Measurements from ENCODE around the gene NUP210.

NUP210 gene

GRCh38 chr3:13358051-13358450, 62.1 kb downstream of the NUP210 start:
- Histone ChIP-seq H3K27ac (no peak overlapping the region), H3K9me3 (ENCODE audit: low read depth, low read length) (no peaks in the 10 kb centered on the region), H3K36me3 (ENCODE audit: insufficient read depth, low read length) (no peaks in the 10 kb centered on the region), H3K4me3 (no peak overlapping the region), H3K9ac (ENCODE audit: insufficient read length) (no peak overlapping the region)
- no peak for DNase-seq (ENCODE audit: low read depth, low spot score)
- TF ChIP-seq POLR2AphosphoS5 (IDR thresholded peaks at IDR 0.05; ENCODE audit: borderline replicate concordance, low read depth, low read length) (no peak), FOXP2 (optimal IDR thresholded peaks at IDR 0.05; ENCODE audit: control extremely low read depth, extremely low read length, insufficient read depth) (no peak), EZH2 (IDR thresholded peaks at IDR 0.05) (no peak)

- no peaks in the 10 kb centered on the region for H3K36me3 ChIP-seq (ENCODE audit: insufficient read depth, low read length)
- no peak overlapping the region for H3K4me3 ChIP-seq
- no peak for TF ChIP-seq POLR2AphosphoS5 (IDR thresholded peaks at IDR 0.05; ENCODE audit: borderline replicate concordance, low read depth, low read length)
- TF ChIP-seq EZH2 (IDR thresholded peaks at IDR 0.05) = no peak
- no peak for TF ChIP-seq FOXP2 (optimal IDR thresholded peaks at IDR 0.05; ENCODE audit: control extremely low read depth, extremely low read length, insufficient read depth)
- H3K9ac ChIP-seq (ENCODE audit: insufficient read length) = no peak overlapping the region
- H3K9me3 ChIP-seq (ENCODE audit: low read depth, low read length) = no peaks in the 10 kb centered on the region
- H3K27ac ChIP-seq = no peak overlapping the region
- DNase-seq (ENCODE audit: low read depth, low spot score) = no peak
Measured at GRCh38 chr3:13357074-13357473, 63.0 kb downstream of the NUP210 start.

GRCh38 chr3:13353936-13354542, 66.1 kb downstream of the NUP210 start:
- no peak for TF ChIP-seq FOXP2 (optimal IDR thresholded peaks at IDR 0.05; ENCODE audit: control extremely low read depth, extremely low read length, insufficient read depth)
- no peak for TF ChIP-seq POLR2AphosphoS5 (IDR thresholded peaks at IDR 0.05; ENCODE audit: borderline replicate concordance, low read depth, low read length)
- no peak for TF ChIP-seq EZH2 (IDR thresholded peaks at IDR 0.05)
- Histone ChIP-seq H3K36me3 (ENCODE audit: insufficient read depth, low read length) (no peaks in the 10 kb centered on the region), H3K9ac (ENCODE audit: insufficient read length) (no peak overlapping the region), H3K27ac (no peak overlapping the region), H3K4me3 (no peak overlapping the region), H3K9me3 (ENCODE audit: low read depth, low read length) (no peaks in the 10 kb centered on the region)
- no peak for DNase-seq (ENCODE audit: low read depth, low spot score)

GRCh38 chr3:13353506-13353905, 66.6 kb downstream of the NUP210 start:
- DNase-seq (ENCODE audit: low read depth, low spot score) = no peak
- no peak overlapping the region for H3K4me3 ChIP-seq
- no peak for TF ChIP-seq FOXP2 (optimal IDR thresholded peaks at IDR 0.05; ENCODE audit: control extremely low read depth, extremely low read length, insufficient read depth)
- TF ChIP-seq EZH2 (IDR thresholded peaks at IDR 0.05) = no peak

GRCh38 chr3:13352621-13353131, 67.4 kb downstream of the NUP210 start:
- no peak for DNase-seq (ENCODE audit: low read depth, low spot score)
- Histone ChIP-seq H3K27ac (no peak overlapping the region), H3K9ac (ENCODE audit: insufficient read length) (no peak overlapping the region)

More at GRCh38 chr3:13353506-13353905, 66.6 kb downstream of the NUP210 start:
- H3K9ac ChIP-seq (ENCODE audit: insufficient read length) = no peak overlapping the region
- H3K9me3 ChIP-seq (ENCODE audit: low read depth, low read length) = no peaks in the 10 kb centered on the region
- H3K27ac ChIP-seq = no peak overlapping the region
- H3K36me3 ChIP-seq (ENCODE audit: insufficient read depth, low read length) = no peaks in the 10 kb centered on the region

GRCh38 chr3:13349823-13350222, 70.3 kb downstream of the NUP210 start:
- no peak overlapping the region for H3K9ac ChIP-seq (ENCODE audit: insufficient read length)
- TF ChIP-seq POLR2AphosphoS5 (IDR thresholded peaks at IDR 0.05; ENCODE audit: borderline replicate concordance, low read depth, low read length) = no peak
- TF ChIP-seq EZH2 (IDR thresholded peaks at IDR 0.05) = no peak
- no peak for TF ChIP-seq FOXP2 (optimal IDR thresholded peaks at IDR 0.05; ENCODE audit: control extremely low read depth, extremely low read length, insufficient read depth)
- no peak overlapping the region for H3K27ac ChIP-seq

More at GRCh38 chr3:13352621-13353131, 67.4 kb downstream of the NUP210 start:
- H3K36me3 ChIP-seq (ENCODE audit: insufficient read depth, low read length) = no peaks in the 10 kb centered on the region
- TF ChIP-seq EZH2 (IDR thresholded peaks at IDR 0.05) (no peak), POLR2AphosphoS5 (IDR thresholded peaks at IDR 0.05; ENCODE audit: borderline replicate concordance, low read depth, low read length) (no peak), FOXP2 (optimal IDR thresholded peaks at IDR 0.05; ENCODE audit: control extremely low read depth, extremely low read length, insufficient read depth) (no peak)
- H3K4me3 ChIP-seq = no peak overlapping the region
- H3K9me3 ChIP-seq (ENCODE audit: low read depth, low read length) = no peaks in the 10 kb centered on the region

GRCh38 chr3:13348661-13349396, 71.3 kb downstream of the NUP210 start:
- TF ChIP-seq POLR2AphosphoS5 (IDR thresholded peaks at IDR 0.05; ENCODE audit: borderline replicate concordance, low read depth, low read length) (no peak), EZH2 (IDR thresholded peaks at IDR 0.05) (no peak), FOXP2 (optimal IDR thresholded peaks at IDR 0.05; ENCODE audit: control extremely low read depth, extremely low read length, insufficient read depth) (no peak)
- Histone ChIP-seq H3K4me3 (no peak overlapping the region), H3K9me3 (ENCODE audit: low read depth, low read length) (no peaks in the 10 kb centered on the region), H3K9ac (ENCODE audit: insufficient read length) (no peak overlapping the region), H3K27ac (no peak overlapping the region), H3K36me3 (ENCODE audit: insufficient read depth, low read length) (no peaks in the 10 kb centered on the region)
- no peak for DNase-seq (ENCODE audit: low read depth, low spot score)

More at GRCh38 chr3:13349823-13350222, 70.3 kb downstream of the NUP210 start:
- H3K4me3 ChIP-seq = no peak overlapping the region
- no peaks in the 10 kb centered on the region for H3K36me3 ChIP-seq (ENCODE audit: insufficient read depth, low read length)
- no peak for DNase-seq (ENCODE audit: low read depth, low spot score)
- no peaks in the 10 kb centered on the region for H3K9me3 ChIP-seq (ENCODE audit: low read depth, low read length)

GRCh38 chr3:13348100-13348499, 72.0 kb downstream of the NUP210 start:
- Histone ChIP-seq H3K4me3 (no peak overlapping the region), H3K36me3 (ENCODE audit: insufficient read depth, low read length) (no peaks in the 10 kb centered on the region), H3K9ac (ENCODE audit: insufficient read length) (no peak overlapping the region), H3K27ac (no peak overlapping the region), H3K9me3 (ENCODE audit: low read depth, low read length) (no peaks in the 10 kb centered on the region)
- no peak for TF ChIP-seq POLR2AphosphoS5 (IDR thresholded peaks at IDR 0.05; ENCODE audit: borderline replicate concordance, low read depth, low read length)
- TF ChIP-seq EZH2 (IDR thresholded peaks at IDR 0.05) = no peak
- no peak for TF ChIP-seq FOXP2 (optimal IDR thresholded peaks at IDR 0.05; ENCODE audit: control extremely low read depth, extremely low read length, insufficient read depth)
- no peak for DNase-seq (ENCODE audit: low read depth, low spot score)

All from SK-N-MC (cell line).